ENCODE data around the gene TIMP4. TPM values are rescaled to one million over a fixed set of nuclear protein-coding genes. Genes with fewer than 3 reads are reported as not detected.

TIMP4 gene
- total and polyA plus RNA-seq, 3 donors from 2014 or later = 0.95 to 3.3 (median 1.3) TPM

DNA sequence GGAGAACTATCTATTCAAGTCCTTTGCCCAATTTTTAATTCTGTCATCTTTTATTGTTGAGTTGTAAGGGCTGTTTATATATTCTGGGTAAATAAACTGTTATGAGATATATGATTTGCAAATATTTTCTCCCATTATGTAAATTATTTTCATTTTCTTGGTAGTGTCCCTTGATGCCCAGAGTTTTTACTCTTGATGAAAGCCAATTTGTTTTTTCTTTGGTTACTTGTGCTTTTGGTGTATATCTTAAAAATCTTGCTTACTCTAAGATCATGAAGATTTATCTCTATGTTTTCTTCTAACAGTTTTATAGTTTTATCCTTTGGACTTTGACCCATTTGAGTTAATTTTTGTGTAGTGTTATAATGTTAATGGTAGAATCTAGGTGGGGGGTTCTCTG lies 44.5 kb downstream of the TIMP4 start:
- Histone ChIP-seq H3K4me1 (no peaks in the 10 kb centered on the region), H3K27ac (no peak overlapping the region), H3K9me3 (no peaks in the 10 kb centered on the region), H3K36me3 (ENCODE audit: low read depth, missing control alignments) (no peaks in the 10 kb centered on the region), H3K4me3 (no peak overlapping the region), H3K27me3 (no peaks in the 10 kb centered on the region)
- TF ChIP-seq, protein P1, sequence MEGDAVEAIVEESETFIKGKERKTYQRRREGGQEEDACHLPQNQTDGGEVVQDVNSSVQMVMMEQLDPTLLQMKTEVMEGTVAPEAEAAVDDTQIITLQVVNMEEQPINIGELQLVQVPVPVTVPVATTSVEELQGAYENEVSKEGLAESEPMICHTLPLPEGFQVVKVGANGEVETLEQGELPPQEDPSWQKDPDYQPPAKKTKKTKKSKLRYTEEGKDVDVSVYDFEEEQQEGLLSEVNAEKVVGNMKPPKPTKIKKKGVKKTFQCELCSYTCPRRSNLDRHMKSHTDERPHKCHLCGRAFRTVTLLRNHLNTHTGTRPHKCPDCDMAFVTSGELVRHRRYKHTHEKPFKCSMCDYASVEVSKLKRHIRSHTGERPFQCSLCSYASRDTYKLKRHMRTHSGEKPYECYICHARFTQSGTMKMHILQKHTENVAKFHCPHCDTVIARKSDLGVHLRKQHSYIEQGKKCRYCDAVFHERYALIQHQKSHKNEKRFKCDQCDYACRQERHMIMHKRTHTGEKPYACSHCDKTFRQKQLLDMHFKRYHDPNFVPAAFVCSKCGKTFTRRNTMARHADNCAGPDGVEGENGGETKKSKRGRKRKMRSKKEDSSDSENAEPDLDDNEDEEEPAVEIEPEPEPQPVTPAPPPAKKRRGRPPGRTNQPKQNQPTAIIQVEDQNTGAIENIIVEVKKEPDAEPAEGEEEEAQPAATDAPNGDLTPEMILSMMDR (IDR thresholded peaks at IDR 0.05) = no peak
- TF ChIP-seq POLR2A (IDR thresholded peaks at IDR 0.05) = no peak
- intact Hi-C loops (cut with DNase I; ENCODE audit: low total_unique reads) = no loop called here
- no peak for DNase-seq

DNA sequence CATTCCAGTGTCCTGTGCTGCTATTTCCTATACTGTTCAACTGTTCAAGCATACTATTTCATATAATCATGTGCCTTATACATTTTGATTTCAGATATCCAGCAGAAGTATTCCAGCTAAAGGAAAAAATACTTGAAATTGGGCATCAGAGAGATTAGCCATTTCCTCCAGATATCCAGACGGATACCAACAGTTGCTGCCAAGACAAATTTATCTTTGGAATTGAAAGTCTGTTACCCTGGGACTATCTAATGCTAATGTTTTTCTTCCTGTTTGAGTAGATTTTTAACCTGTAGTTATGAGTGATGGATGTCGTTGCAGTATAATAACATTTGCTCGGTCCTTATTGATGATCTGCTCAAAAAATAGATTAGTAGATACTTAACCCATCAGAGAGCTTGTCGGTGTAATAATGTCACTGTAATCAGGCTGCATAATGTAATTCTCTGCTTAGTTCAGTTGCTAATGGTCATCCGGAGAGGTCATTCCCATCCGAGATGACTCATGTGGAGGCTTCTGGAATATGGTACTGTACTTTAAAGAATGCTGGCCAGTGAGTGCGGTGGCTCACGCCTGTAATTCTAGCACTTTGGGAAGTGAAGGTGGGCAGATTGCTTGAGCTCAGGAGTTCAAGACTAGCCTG lies 51.5 kb downstream of the TIMP4 start:
- H3K4me1 ChIP-seq = no peaks in the 10 kb centered on the region
- no peaks in the 10 kb centered on the region for H3K36me3 ChIP-seq (ENCODE audit: low read depth, missing control alignments)

More for the DNA sequence above, 51.5 kb downstream of the TIMP4 start:
- intact Hi-C loops (cut with DNase I; ENCODE audit: low total_unique reads) = no loop called here
- Histone ChIP-seq H3K27ac (no peak overlapping the region), H3K9me3 (no peaks in the 10 kb centered on the region), H3K4me3 (no peak overlapping the region), H3K27me3 (no peaks in the 10 kb centered on the region)
- WGBS, 2 donors = 78 to 80% methylated on average over 8 of the region's 8 CpGs
- DNase-seq = no peak
- TF ChIP-seq, protein P1 (IDR thresholded peaks at IDR 0.05) = no peak
- no peak for TF ChIP-seq POLR2A (IDR thresholded peaks at IDR 0.05)

Other genes starting within 250 kb of the TIMP4 start
- 10 to 100 TPM; 15.0 to 17.4 TPM for gene SYN2, start 154.5 kb downstream of the TIMP4 start, total RNA-seq
- 10.6 TPM for gene SYN2, start 154.5 kb downstream of the TIMP4 start, polyA plus RNA-seq (ENCODE audit: insufficient read depth, low read depth, low replicate concordance)
- gene PPARG, start 130.2 kb upstream of the TIMP4 start, total RNA-seq = 10 to 100 TPM; 17.6 to 18.7 TPM
- gene PPARG, start 130.2 kb upstream of the TIMP4 start, polyA plus RNA-seq (ENCODE audit: insufficient read depth, low read depth, low replicate concordance) = 12.1 TPM

All from testis (tissue), 3 donors.